Measurements from ENCODE around the gene UBE3C.

GRCh38 chr7:157238087-157238486 is 99.4 kb downstream of the UBE3C start:
- TF ChIP-seq CTCF (IDR thresholded peaks at IDR 0.05) = peak in 3 of 12 donors; percentile 26 to 67 (median 41)
- no peak for TF ChIP-seq POLR2A (IDR thresholded peaks at IDR 0.05)
